Measurements from ENCODE around the gene OFD1.

- TF ChIP-seq CTCF (IDR thresholded peaks at IDR 0.05) (no peak), POLR2A (IDR thresholded peaks at IDR 0.05) (no peak)
These were observed 18.1 kb upstream of the OFD1 start for GRCh38 chrX:13716455-13716854.
